ENCODE data around the gene RSPO1.

DNA sequence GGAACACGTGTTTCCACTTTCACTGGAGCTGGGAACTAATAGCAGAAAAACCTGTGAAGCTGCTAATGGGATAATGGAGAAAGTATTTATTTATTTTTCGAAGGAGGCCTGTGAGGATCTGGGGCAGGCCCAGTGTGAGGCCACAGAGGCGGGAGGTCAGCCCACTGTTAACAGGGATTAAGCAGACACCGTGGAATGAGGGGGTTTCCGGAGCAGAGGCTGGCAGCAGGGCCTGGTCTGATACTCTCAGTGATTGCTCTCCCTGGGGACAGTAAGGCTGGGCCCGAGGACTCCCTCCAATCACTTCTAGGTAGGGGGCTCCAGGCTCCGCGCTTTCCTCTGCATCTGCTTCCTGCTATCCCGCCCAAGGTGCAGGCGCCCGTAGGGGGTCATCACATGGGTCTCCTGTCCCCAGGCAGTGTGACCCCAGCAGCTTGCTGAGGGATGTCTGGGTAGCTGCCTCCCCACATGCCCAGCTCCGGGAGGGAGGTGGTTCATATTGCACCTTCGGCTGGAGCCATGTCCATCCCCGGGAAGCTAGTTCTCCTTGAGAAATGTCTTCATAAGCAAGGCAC is 28.8 kb upstream of the RSPO1 start:
- TF ChIP-seq, protein P1, sequence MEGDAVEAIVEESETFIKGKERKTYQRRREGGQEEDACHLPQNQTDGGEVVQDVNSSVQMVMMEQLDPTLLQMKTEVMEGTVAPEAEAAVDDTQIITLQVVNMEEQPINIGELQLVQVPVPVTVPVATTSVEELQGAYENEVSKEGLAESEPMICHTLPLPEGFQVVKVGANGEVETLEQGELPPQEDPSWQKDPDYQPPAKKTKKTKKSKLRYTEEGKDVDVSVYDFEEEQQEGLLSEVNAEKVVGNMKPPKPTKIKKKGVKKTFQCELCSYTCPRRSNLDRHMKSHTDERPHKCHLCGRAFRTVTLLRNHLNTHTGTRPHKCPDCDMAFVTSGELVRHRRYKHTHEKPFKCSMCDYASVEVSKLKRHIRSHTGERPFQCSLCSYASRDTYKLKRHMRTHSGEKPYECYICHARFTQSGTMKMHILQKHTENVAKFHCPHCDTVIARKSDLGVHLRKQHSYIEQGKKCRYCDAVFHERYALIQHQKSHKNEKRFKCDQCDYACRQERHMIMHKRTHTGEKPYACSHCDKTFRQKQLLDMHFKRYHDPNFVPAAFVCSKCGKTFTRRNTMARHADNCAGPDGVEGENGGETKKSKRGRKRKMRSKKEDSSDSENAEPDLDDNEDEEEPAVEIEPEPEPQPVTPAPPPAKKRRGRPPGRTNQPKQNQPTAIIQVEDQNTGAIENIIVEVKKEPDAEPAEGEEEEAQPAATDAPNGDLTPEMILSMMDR (conservative IDR thresholded peaks at IDR 0.05; ENCODE audit: low read depth, low read length): no peak
- no peak for TF ChIP-seq EZH2 (IDR thresholded peaks at IDR 0.05; ENCODE audit: borderline replicate concordance, low read depth, low read length, poor library complexity, severe bottlenecking)

All from A673 (cell line).